Heart right ventricle (tissue), 16 donors: ENCODE results near the gene COL23A1. TPM values are rescaled to one million over a fixed set of nuclear protein-coding genes. Genes with fewer than 3 reads are reported as not detected.

Experiments
- ATAC-seq, 8 donors: fragments of 200-7000 bp; cut with Tn5 transposase; one replicate each; pipeline ENCODE4 v1.9.1; 2020; ENCODE audit warnings: mild to moderate bottlenecking in 8 of 8, moderate library complexity in 8 of 8, moderate number of reproducible peaks in 1 of 8
- DNase-seq, 2 donors: peaks; one replicate each; pipeline ENCODE4 v3.0.0-alpha.2; 2020
- H3K27ac ChIP-seq, 10 donors: fragments of 200-600 bp; sonication (generic) in 2 of 10; one replicate each; pipeline versions ENCODE4 v1.5.0 to v1.8.0; 2020 to 2022; ENCODE audit warnings: mild to moderate bottlenecking in 3 of 10
- H3K27me3 ChIP-seq, 7 donors: fragments of 200-600 bp; one replicate each; pipeline ENCODE4 v1.8.0; 2021 to 2022; ENCODE audit warnings: mild to moderate bottlenecking in 2 of 7
- H3K36me3 ChIP-seq, 9 donors: fragments of 200-600 bp; sonication (generic) in 1 of 9; one replicate each; pipeline versions ENCODE4 v1.5.0 to v1.8.0; 2020 to 2022; ENCODE audit warnings: mild to moderate bottlenecking in 2 of 9
- H3K4me1 ChIP-seq, 9 donors: fragments of 200-600 bp; sonication (generic) in 1 of 9; one replicate each; pipeline versions ENCODE4 v1.5.0 to v1.8.0; 2020 to 2022; ENCODE audit warnings: mild to moderate bottlenecking in 4 of 9
- H3K4me3 ChIP-seq, 10 donors: fragments of 200-600 bp; sonication (generic) in 2 of 10; one replicate each; pipeline versions ENCODE4 v1.5.0 to v1.8.0; 2020 to 2022; ENCODE audit warnings: mild to moderate bottlenecking in 7 of 10, moderate library complexity in 2 of 10
- H3K9me3 ChIP-seq, 11 donors: fragments of 200-600 bp in 10 of 11; sonication (generic) in 2 of 11; one replicate each; pipeline versions ENCODE4 v1.5.0 to v1.8.0; 2013 to 2022; ENCODE audit warnings: mild to moderate bottlenecking in 2 of 11, control low read depth in 1 of 11, moderate library complexity in 1 of 11
- WGBS, 2 donors: extraction: QIAGEN DNeasy Blood & Tissue Kit; methylation state at CpG; one replicate each; pipeline ENCODE4 v1.1.7; 2013; ENCODE audit warnings: inconsistent platforms in 1 of 2; 5-methylcytosine and 5-hydroxymethylcytosine counted together
- intact Hi-C, 10 donors: fragments of 100-400 bp; cut with DNase I; formaldehyde crosslinking; loops; one replicate each; pipeline versions ENCODE4 v1.11.1 to v1.14.2; 2022
- polyA plus RNA-seq, 2 donors: library from polyadenylated mRNA; stranded (reverse); fragments of 200-250 nt; gene quantifications; one replicate each; pipeline ENCODE4 v1.2.3, GENCODE V29; 2013
- total RNA-seq, 10 donors: library from RNA; stranded (reverse); fragmentation: NEBNext Ultra II Directional in 3 of 10; extraction: Animal tissue kit (Norgen Biotek cat#: 25700) in 3 of 10; gene quantifications; one replicate each; pipeline versions ENCODE4 v1.2.1 to v1.2.4, GENCODE V29; 2021 to 2023
- TF ChIP-seq, protein P1 (sequence below), 9 donors: fragments of 200-600 bp; sonication (generic) in 2 of 9; IDR thresholded peaks; one replicate each; pipeline versions ENCODE4 v1.5.0 to v1.8.0; 2021 to 2022; ENCODE audit warnings: antibody characterized with exemption in 9 of 9, mild to moderate bottlenecking in 5 of 9, moderate library complexity in 1 of 9
- donor health status: Arrhythmogenic right ventricular cardiomyopathy.
- donor health status: ischemic (EF 13 %, LVEDD 7.1; RV severe dilation, severe dysfunction).
- donor health status: healthy with polysubstance abuse.
- donor health status: DM: no; HTN: yes; CAD: no.
- donor health status: DM: no; HTN: no; CAD: no.
- donor health status: ischemic (EF 25% LVEDD 6.9; RV normal size, moderate dysfunction).
- donor health status: ischemic (EF 25% LVEDD 5.7; RV mildly dilated, moderate dysfunction).
- donor health status: healthy.
- donor health status: DM: yes; HTN: yes; CAD: no.
- donor health status: Ischemic cardiomyopathy.
- donor health status: ischemic (EF 35%, LVEDD 5.7; RV mildly dilated, moderate dysfunction).
- donor health status: nonischemic (EF 11% LVEDD 7.7; RV severe dilation, severe dysfunction).
- donor health status: DM: yes; HTN: yes; CAD: no.
- donor health status: PGD.
- donor health status: ischemic (EF 29% LVEDD 5.4; RV normal size, mild dysfunction).
- donor health status: nonischemic (EF 23%, LVEDD 6.1; RV moderate dilation, normal function).

COL23A1 gene
- total and polyA plus RNA-seq, 12 donors: 8.9 to 29.0 (median 16.2) TPM

DNA sequence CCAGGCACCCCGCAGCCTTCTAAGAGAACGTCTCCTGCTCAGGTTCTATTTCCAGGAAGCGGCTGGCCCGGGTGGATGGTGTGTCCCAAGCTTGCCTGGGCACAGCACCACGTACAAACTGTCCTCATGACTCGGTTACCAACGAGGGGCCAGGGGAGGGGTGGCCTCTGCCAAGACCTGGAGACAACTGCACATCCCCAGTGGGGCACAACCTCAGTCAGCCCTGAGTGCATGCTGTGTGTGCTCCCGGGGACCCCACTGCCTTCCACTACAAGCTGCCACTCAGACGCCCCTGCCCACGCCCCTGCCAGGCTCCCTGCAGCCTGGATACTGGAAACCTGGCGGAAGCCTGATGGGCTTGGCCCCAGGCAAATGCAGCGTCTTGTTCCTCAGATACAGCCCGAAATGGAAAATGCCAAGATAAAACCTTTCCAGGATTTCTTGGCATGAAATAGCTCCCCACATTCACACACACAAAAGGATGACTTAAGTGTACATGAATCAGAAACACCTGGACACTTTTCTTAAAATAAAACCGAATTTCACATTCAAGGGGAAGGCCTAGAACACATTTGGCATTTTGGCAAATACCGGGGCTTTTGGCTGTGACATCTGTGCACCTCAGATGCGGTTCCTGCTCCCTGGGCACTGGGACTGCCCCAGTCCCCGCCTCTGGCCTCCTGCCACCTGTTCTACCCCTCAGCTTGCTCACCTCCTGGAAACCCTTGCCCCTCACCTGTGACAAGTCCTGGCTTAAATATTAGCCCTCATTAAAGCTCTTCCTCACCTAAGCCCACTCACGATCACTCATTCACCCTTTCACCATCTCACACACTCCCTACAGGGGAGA lies 62.5 kb downstream of the COL23A1 start:
- intact Hi-C loops: no loop called here
- no peaks in the 10 kb centered on the region for H3K36me3 ChIP-seq
- DNase-seq: peak; percentile 45 to 67
- H3K4me3 ChIP-seq: no peak overlapping the region
- no peaks in the 10 kb centered on the region for H3K9me3 ChIP-seq
- H3K4me1 ChIP-seq: peaks cover 4 to 21% (median 15%) of the 10 kb centered on the region in 9 donors
- 39 to 53% methylated on average over 18 of the region's 18 CpGs for WGBS, 2 donors
- peak; percentile 54 to 97 (median 91) for ATAC-seq
- TF ChIP-seq, protein P1, sequence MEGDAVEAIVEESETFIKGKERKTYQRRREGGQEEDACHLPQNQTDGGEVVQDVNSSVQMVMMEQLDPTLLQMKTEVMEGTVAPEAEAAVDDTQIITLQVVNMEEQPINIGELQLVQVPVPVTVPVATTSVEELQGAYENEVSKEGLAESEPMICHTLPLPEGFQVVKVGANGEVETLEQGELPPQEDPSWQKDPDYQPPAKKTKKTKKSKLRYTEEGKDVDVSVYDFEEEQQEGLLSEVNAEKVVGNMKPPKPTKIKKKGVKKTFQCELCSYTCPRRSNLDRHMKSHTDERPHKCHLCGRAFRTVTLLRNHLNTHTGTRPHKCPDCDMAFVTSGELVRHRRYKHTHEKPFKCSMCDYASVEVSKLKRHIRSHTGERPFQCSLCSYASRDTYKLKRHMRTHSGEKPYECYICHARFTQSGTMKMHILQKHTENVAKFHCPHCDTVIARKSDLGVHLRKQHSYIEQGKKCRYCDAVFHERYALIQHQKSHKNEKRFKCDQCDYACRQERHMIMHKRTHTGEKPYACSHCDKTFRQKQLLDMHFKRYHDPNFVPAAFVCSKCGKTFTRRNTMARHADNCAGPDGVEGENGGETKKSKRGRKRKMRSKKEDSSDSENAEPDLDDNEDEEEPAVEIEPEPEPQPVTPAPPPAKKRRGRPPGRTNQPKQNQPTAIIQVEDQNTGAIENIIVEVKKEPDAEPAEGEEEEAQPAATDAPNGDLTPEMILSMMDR (IDR thresholded peaks at IDR 0.05): no peak
- peak overlapping the region; percentile 26 to 82 (median 72) for H3K27ac ChIP-seq
- H3K27me3 ChIP-seq: no peaks in the 10 kb centered on the region

DNA sequence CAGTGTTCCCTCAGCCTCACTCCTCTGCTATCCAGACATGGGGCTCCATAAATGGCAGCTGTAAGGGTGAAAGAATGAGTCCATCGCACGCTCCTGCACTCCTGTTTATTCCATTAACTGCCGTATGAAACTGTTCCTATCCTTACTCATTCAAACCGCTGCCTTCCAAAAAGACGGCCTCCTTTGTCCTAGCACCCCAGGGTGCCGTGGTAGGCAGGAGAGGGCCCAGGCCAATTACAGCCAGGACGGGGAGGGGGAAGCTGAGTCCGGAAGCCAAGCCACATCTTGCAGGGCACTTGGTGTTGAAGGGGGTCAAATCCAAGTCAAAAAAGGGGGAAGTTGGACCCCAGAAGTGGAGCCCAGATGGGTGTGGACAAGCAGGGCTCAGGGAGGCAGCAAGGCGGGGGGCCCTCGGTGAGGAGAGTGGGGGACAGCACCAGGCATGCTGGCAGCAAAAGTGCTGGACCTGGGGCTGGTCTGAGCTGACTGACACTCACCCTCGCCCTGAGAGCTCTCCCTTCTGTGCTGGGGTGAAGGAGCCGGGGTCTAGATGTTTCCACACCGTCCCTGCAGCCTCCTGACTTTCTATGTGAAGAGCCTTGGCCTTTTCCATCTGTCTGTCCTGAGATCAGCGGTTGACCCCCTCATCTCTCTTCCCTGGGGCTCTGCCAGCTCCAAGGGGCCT lies 63.3 kb downstream of the COL23A1 start:
- Histone ChIP-seq H3K27me3 (no peaks in the 10 kb centered on the region), H3K4me1 (peaks cover 3 to 21% (median 15%) of the 10 kb centered on the region in 9 donors), H3K36me3 (no peaks in the 10 kb centered on the region), H3K4me3 (no peak overlapping the region), H3K9me3 (no peaks in the 10 kb centered on the region), H3K27ac (peak overlapping the region; percentile 26 to 82 (median 72))
- DNase-seq (no peak), ATAC-seq (peak; percentile 9 to 48 (median 18))
- WGBS, 2 donors: 75 to 81% methylated on average over 14 of the region's 14 CpGs
- TF ChIP-seq, protein P1 (IDR thresholded peaks at IDR 0.05): no peak
- intact Hi-C loops: no loop called here

DNA sequence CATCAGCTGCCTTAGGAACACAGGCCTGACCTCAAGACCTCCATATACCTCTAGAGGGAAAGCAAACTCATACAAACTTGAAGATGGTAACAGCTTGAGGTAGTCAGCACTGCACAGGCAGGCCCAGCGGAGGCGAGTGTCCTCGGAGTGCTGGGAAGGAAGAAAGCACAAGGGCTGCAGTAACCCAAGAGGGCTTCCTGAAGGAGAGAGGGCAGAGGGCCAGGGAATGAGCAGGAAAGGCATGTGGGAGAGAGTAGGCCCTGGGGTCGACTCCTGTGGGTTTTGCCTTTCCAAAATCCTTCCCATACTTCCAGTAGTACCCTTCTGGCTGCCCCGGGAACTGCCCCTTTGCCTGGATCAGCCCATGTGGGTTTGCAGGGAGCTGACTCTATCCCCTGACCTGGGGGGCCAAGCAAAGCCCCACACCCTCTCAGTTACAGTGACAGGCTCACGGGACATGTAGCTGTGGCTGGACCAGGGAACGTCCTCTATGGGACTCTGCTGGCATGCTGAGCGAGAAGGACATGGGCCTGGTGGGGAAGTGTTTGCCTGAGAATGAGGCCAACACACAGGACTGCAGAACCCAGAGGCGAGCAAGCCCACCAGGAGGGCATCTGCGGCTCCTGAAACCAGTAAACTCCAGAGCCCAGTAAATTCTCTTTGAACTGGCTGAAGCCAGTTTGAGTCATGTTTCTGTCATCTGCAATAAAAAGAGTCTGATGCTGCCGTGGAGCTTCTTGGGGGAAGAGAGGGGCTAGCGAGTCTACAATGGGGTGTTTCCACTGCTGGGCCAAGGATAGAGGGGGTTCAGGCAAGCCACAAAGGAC lies 64.1 kb downstream of the COL23A1 start:
- intact Hi-C loops: no loop called here

More for the DNA sequence above, 64.1 kb downstream of the COL23A1 start:
- H3K36me3 ChIP-seq: no peaks in the 10 kb centered on the region
- H3K9me3 ChIP-seq: no peaks in the 10 kb centered on the region
- H3K4me1 ChIP-seq: peaks cover 3 to 21% (median 15%) of the 10 kb centered on the region in 9 donors
- DNase-seq: no peak
- TF ChIP-seq, protein P1 (IDR thresholded peaks at IDR 0.05): no peak
- peak overlapping the region in 8 of 10 donors; percentile 5 to 82 (median 72) for H3K27ac ChIP-seq
- H3K27me3 ChIP-seq: no peaks in the 10 kb centered on the region
- ATAC-seq: peak in 5 of 8 donors; percentile 11 to 25 (median 18)
- 83% methylated on average over 12 of the region's 12 CpGs for WGBS, 2 donors
- H3K4me3 ChIP-seq: no peak overlapping the region
